ENCODE data around the gene ZFP62.

DNA sequence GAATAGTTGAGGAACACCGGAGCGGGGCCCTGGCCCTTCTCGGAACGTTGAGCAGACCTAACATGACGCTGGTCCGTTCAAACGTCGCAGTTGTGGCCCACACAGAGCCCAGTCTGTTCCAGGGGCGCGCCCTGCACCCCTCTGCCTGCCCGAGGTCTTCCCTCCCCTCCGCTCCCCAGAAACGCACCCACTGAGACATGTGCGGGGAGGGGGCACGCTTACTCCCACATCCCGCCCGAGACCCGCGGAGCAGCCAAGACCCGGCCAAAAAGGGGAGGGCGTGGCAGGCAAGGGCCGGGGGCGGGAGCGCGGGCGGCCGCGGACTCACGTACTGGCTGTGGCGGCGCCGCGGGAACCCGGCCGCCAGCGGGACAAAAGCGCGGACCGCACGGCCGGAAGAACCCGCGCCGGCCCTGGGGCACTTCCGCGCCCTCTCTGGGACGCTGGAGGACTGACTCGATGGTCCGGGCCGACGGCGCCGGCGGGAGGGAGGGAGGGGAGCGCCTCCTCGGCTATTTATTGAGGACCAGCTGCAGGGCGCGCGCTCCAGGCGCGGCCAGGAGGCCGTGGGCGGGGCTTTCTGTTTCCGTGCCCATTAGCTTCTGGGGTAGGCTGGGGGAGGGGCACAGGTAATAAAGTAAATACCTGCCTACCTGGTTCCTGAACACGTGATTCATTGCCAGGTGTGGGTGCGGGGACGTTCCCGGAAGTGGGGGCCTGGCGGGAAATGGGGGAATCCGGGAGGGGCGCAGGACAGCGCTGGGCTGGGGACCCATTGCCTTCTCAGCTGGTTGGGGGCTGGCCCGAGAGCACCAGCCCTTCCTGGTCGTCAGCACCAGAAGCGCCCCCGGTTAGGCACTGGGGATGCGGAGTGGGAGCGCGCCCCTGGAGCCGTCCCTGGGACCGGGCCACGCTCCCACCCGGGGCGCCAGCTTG lies at the start of gene ZFP62:
- TF ChIP-seq, protein P1, sequence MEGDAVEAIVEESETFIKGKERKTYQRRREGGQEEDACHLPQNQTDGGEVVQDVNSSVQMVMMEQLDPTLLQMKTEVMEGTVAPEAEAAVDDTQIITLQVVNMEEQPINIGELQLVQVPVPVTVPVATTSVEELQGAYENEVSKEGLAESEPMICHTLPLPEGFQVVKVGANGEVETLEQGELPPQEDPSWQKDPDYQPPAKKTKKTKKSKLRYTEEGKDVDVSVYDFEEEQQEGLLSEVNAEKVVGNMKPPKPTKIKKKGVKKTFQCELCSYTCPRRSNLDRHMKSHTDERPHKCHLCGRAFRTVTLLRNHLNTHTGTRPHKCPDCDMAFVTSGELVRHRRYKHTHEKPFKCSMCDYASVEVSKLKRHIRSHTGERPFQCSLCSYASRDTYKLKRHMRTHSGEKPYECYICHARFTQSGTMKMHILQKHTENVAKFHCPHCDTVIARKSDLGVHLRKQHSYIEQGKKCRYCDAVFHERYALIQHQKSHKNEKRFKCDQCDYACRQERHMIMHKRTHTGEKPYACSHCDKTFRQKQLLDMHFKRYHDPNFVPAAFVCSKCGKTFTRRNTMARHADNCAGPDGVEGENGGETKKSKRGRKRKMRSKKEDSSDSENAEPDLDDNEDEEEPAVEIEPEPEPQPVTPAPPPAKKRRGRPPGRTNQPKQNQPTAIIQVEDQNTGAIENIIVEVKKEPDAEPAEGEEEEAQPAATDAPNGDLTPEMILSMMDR (IDR thresholded peaks at IDR 0.05; ENCODE audit: insufficient read depth, low read depth, low read length), result no peak
- TF ChIP-seq EZH2 (IDR thresholded peaks at IDR 0.05; ENCODE audit: insufficient read depth, low read length), result no peak

All from astrocyte (in vitro differentiated cells and primary cell).